H1 (cell line): ENCODE results near the gene UNC13C. TPM values are rescaled to one million over a fixed set of nuclear protein-coding genes. Genes with fewer than 3 reads are reported as not detected.

Experiments used
- CTCF ChIA-PET: fragments of 300-600 bp; sonication (Branson Sonifier 250); formaldehyde crosslinking; loops from one replicate; lab custom pipeline; 2021; ENCODE audit not compliant: partially characterized antibody; lab: Charles Lee
- POLR2A ChIA-PET: fragments of 300-600 bp; sonication (Branson Sonifier 250); formaldehyde crosslinking; loops from one replicate; lab custom pipeline; 2021; ENCODE audit warnings: inconsistent platforms; ENCODE audit not compliant: partially characterized antibody; lab: Charles Lee
- DNase-seq, 2 experiments: peaks; one replicate each; pipeline versions ENCODE4 v3.0.0 to v3.0.0-alpha.2; 2010 to 2022; ENCODE audit warnings: low spot score in 2 of 2, low read depth in 1 of 2, mixed read lengths in 1 of 2
- FAIRE-seq: peaks from 2 replicates; lab custom pipeline; 2011; peaks lifted over from hg19 to GRCh38; lab: Jason Lieb, UNC
- H2AFZ ChIP-seq: 2 replicates; pipeline ENCODE4 v1.8.1; 2012; ENCODE audit warnings: low read length, inconsistent platforms
- H2AK5ac ChIP-seq: 2 replicates; pipeline ENCODE4 v1.6.1; 2013; ENCODE audit warnings: low read depth, low read length
- H2BK120ac ChIP-seq: replicated peaks from 2 replicates; pipeline ENCODE3; 2013; ENCODE audit warnings: low read depth, low read length, inconsistent platforms
- H2BK12ac ChIP-seq: 2 replicates; pipeline ENCODE4 v1.6.1; 2013; ENCODE audit warnings: low read depth, low read length
- H2BK15ac ChIP-seq: 2 replicates; pipeline ENCODE4 v1.6.1; 2013; ENCODE audit warnings: low read length
- H2BK20ac ChIP-seq: 2 replicates; pipeline ENCODE4 v1.6.1; 2013; ENCODE audit warnings: low read length
- H2BK5ac ChIP-seq: 2 replicates; pipeline ENCODE4 v1.6.1; 2013; ENCODE audit warnings: low read depth, low read length
- H3K14ac ChIP-seq: 2 replicates; pipeline ENCODE4 v1.6.1; 2013; ENCODE audit warnings: inconsistent platforms; ENCODE audit not compliant: insufficient read length
- H3K18ac ChIP-seq: 2 replicates; pipeline ENCODE4 v1.6.1; 2013; ENCODE audit warnings: low read length; ENCODE audit errors: extremely low read depth
- H3K23ac ChIP-seq: 2 replicates; pipeline ENCODE4 v1.6.1; 2013; ENCODE audit warnings: inconsistent platforms; ENCODE audit not compliant: insufficient read length
- H3K23me2 ChIP-seq: 2 replicates; pipeline ENCODE4 v1.6.1; 2013; ENCODE audit warnings: low read depth, low read length
- H3K27ac ChIP-seq: 2 replicates; pipeline ENCODE4 v1.6.1; 2011; ENCODE audit warnings: low read depth, low read length, inconsistent platforms
- H3K27me3 ChIP-seq, 4 experiments: replicated peaks in 1 of 4; 1 replicate in 1 of 4; 2 replicates in 3 of 4; pipeline versions ENCODE4 v1.6.1 to v1.8.1; 2011 to 2013; ENCODE audit warnings: low read length in 3 of 4, mild to moderate bottlenecking in 3 of 4, inconsistent platforms in 2 of 4, mixed read lengths in 2 of 4, moderate library complexity in 1 of 4; ENCODE audit not compliant: control insufficient read depth in 3 of 4, insufficient read depth in 3 of 4; ENCODE audit errors: extremely low read depth in 1 of 4
- H3K36me3 ChIP-seq, 4 experiments: 2 replicates each; pipeline versions ENCODE4 v1.6.1 to v1.8.1; 2011 to 2013; ENCODE audit warnings: mild to moderate bottlenecking in 4 of 4, low read length in 3 of 4, moderate library complexity in 2 of 4, control low read depth in 1 of 4, inconsistent platforms in 1 of 4; ENCODE audit not compliant: insufficient read depth in 4 of 4, control insufficient read depth in 2 of 4
- H3K4ac ChIP-seq: replicated peaks from 2 replicates; pipeline ENCODE3; 2013; ENCODE audit warnings: low read length, low read depth, mixed read lengths, inconsistent platforms; ENCODE audit not compliant: insufficient read length
- H3K4me1 ChIP-seq, 4 experiments: replicated peaks in 1 of 4; 1 replicate in 1 of 4; 2 replicates in 3 of 4; pipeline versions ENCODE4 v1.6.1 to v1.8.1; 2011 to 2013; ENCODE audit warnings: low read length in 3 of 4, inconsistent platforms in 2 of 4, mixed read lengths in 1 of 4; ENCODE audit not compliant: insufficient read depth in 4 of 4, control insufficient read depth in 3 of 4
- H3K4me2 ChIP-seq, 2 experiments: 2 replicates each; pipeline versions ENCODE4 v1.6.1 to v1.8.1; 2011 to 2013; ENCODE audit warnings: low read depth in 2 of 2, low read length in 2 of 2, control low read depth in 1 of 2, inconsistent platforms in 1 of 2, mild to moderate bottlenecking in 1 of 2; ENCODE audit not compliant: insufficient read depth in 1 of 2
- H3K4me3 ChIP-seq, 4 experiments: fragments of 200-600, 300-600 bp in 1 of 4; sonication (generic), shearing (Covaris generic), sonication (Bioruptor Twin) in 1 of 4; 2 replicates each; pipeline versions ENCODE4 v1.5.1 to v1.8.1; 2011 to 2016; ENCODE audit warnings: low read length in 4 of 4, low read depth in 3 of 4, control low read depth in 2 of 4, inconsistent platforms in 2 of 4, mild to moderate bottlenecking in 2 of 4, mixed read lengths in 1 of 4, moderate library complexity in 1 of 4; ENCODE audit not compliant: insufficient read depth in 2 of 4; ENCODE audit errors: extremely low read depth in 1 of 4
- H3K56ac ChIP-seq: replicated peaks from 2 replicates; pipeline ENCODE3; 2013; ENCODE audit warnings: low read depth, mild to moderate bottlenecking, mixed read lengths, low read length, inconsistent platforms; ENCODE audit not compliant: insufficient read length
- H3K79me1 ChIP-seq: 2 replicates; pipeline ENCODE4 v1.6.1; 2013; ENCODE audit warnings: low read depth, low read length, control low read depth
- H3K79me2 ChIP-seq, 2 experiments: 2 replicates each; pipeline versions ENCODE4 v1.6.1 to v1.8.1; 2012 to 2013; ENCODE audit warnings: low read length in 2 of 2, mild to moderate bottlenecking in 2 of 2, inconsistent platforms in 1 of 2; ENCODE audit not compliant: insufficient read depth in 2 of 2, control insufficient read depth in 1 of 2
- H3K9ac ChIP-seq, 4 experiments: replicated peaks in 1 of 4; 1 replicate in 1 of 4; 2 replicates in 3 of 4; pipeline versions ENCODE4 v1.6.1 to v1.8.1; 2011 to 2013; ENCODE audit warnings: low read depth in 3 of 4, low read length in 3 of 4, control low read depth in 2 of 4, mild to moderate bottlenecking in 2 of 4, moderate library complexity in 2 of 4, inconsistent platforms in 1 of 4; ENCODE audit errors: extremely low read depth in 1 of 4
- H3K9me3 ChIP-seq, 2 experiments: 2 replicates each; pipeline versions ENCODE4 v1.6.1 to v1.8.1; 2012 to 2013; ENCODE audit warnings: mild to moderate bottlenecking in 2 of 2, moderate library complexity in 2 of 2, control low read depth in 1 of 2, inconsistent platforms in 1 of 2, low read depth in 1 of 2, low read length in 1 of 2, mixed read lengths in 1 of 2; ENCODE audit not compliant: insufficient read depth in 2 of 2
- H4K20me1 ChIP-seq, 2 experiments: replicated peaks in 1 of 2; 2 replicates each; pipeline versions ENCODE3 to v1.8.1; 2011 to 2013; ENCODE audit warnings: inconsistent platforms in 2 of 2, low read length in 2 of 2, mild to moderate bottlenecking in 1 of 2; ENCODE audit not compliant: insufficient read depth in 2 of 2, control insufficient read depth in 1 of 2
- H4K5ac ChIP-seq: 2 replicates; pipeline ENCODE4 v1.6.1; 2013; ENCODE audit warnings: low read length, low read depth, mixed read lengths, inconsistent platforms; ENCODE audit not compliant: insufficient read length
- H4K8ac ChIP-seq: 2 replicates; pipeline ENCODE4 v1.8.0; 2013; ENCODE audit warnings: mild to moderate bottlenecking, moderate library complexity, low read length, inconsistent platforms; ENCODE audit not compliant: insufficient read depth; ENCODE audit errors: extremely low read depth
- H4K91ac ChIP-seq: replicated peaks from 2 replicates; pipeline ENCODE3; 2013; ENCODE audit warnings: low read length, mixed read lengths, inconsistent platforms; ENCODE audit not compliant: insufficient read length
- SIX5 ChIP-seq: IDR thresholded peaks from 2 replicates; pipeline ENCODE4 v1.6.1; 2011; ENCODE audit warnings: mild to moderate bottlenecking, low read depth, low read length
- WGBS, 2 experiments: shearing (Covaris generic) in 1 of 2; methylation state at CpG; one replicate each; pipeline versions ENCODE4 v1.1.6 to v1.1.7; 2013 to 2015; ENCODE audit warnings: low lambda C conversion rate in 2 of 2, mixed read lengths in 2 of 2, inconsistent platforms in 1 of 2, low coverage in 1 of 2, missing lambda C conversion rate in 1 of 2; ENCODE audit not compliant: insufficient replicate concordance in 2 of 2, insufficient coverage in 1 of 2, insufficient read length in 1 of 2; ENCODE audit errors: extremely low coverage in 1 of 2, missing lambda C conversion rate in 1 of 2; 5-methylcytosine and 5-hydroxymethylcytosine counted together
- polyA plus RNA-seq, 7 experiments: library from polyadenylated mRNA; depleted of rRNA in 3 of 7; stranded (reverse) in 5 of 7; unstranded in 2 of 7; fragments of >200 nt in 5 of 7; fragments of 200-250 nt in 2 of 7; gene quantifications; 1 replicate in 5 of 7; 2 replicates in 1 of 7; 4 replicates in 1 of 7; pipeline versions ENCODE4 v1.2.1 to v1.2.3, GENCODE V29; 2011 to 2013; ENCODE audit warnings: missing spikeins in 2 of 7, mixed read lengths in 2 of 7
- total RNA-seq: library from RNA; stranded (reverse); fragmentation: NEBNext Ultra II Directional; extraction: Animal tissue kit (Norgen Biotek cat#: 25700); gene quantifications from 2 replicates; pipeline ENCODE4 v1.2.1, GENCODE V29; 2021

UNC13C gene
- total and polyA plus RNA-seq, 2 of the 8 experiments (the other 6 are each of a cell fraction or from before 2014, with no cell fraction given): 0.02 to 0.13 TPM

- H2AFZ ChIP-seq: peak overlapping the region; percentile 93; the same call in 1 of the 2 replicates
- H2BK20ac ChIP-seq: no peak overlapping the region
- no peak overlapping the region for H3K14ac ChIP-seq
- H3K4me1 ChIP-seq: no peaks in the 10 kb centered on the region
- FAIRE-seq (no peak), DNase-seq (no peak)
- no peaks in the 10 kb centered on the region for H3K79me1 ChIP-seq
- H2BK15ac ChIP-seq: no peak overlapping the region
- no peaks in the 10 kb centered on the region for H3K36me3 ChIP-seq
- no peaks in the 10 kb centered on the region for H3K27me3 ChIP-seq
- H4K8ac ChIP-seq: peak overlapping the region; percentile 4; the same call in 1 of the 2 replicates
- H3K4me3 ChIP-seq: no peak overlapping the region
- H3K18ac ChIP-seq: no peak overlapping the region
- TF ChIP-seq SIX5: no peak
- H4K5ac ChIP-seq: no peak overlapping the region
- CTCF ChIA-PET: interaction anchor here (0.6 to 4.2 kb wide), 25 partner anchors 12 to 1025 kb away, joined by 3 to 18 read pairs (median 4); no protein-coding TSS in a partner anchor
- H3K9me3 ChIP-seq: peaks cover 0 to 4% of the 10 kb centered on the region in 2 experiments; a peak in 1 of 4 replicates
- no peak overlapping the region for H3K23ac ChIP-seq
- no peak overlapping the region for H4K91ac ChIP-seq
- POLR2A ChIA-PET: no interaction called here
- H3K9ac ChIP-seq: no peak overlapping the region
- H2BK120ac ChIP-seq: no peak overlapping the region
- H4K20me1 ChIP-seq: no peaks in the 10 kb centered on the region
- H3K56ac ChIP-seq: no peak overlapping the region
- H3K27ac ChIP-seq: no peak overlapping the region
- no peaks in the 10 kb centered on the region for H3K23me2 ChIP-seq
- H3K79me2 ChIP-seq: no peaks in the 10 kb centered on the region
- H3K4ac ChIP-seq: no peak overlapping the region
- H2BK5ac ChIP-seq: no peak overlapping the region
- no peak overlapping the region for H2AK5ac ChIP-seq
- no peak overlapping the region for H2BK12ac ChIP-seq
- no peak overlapping the region for H3K4me2 ChIP-seq
- WGBS, 2 experiments: 68% methylated on average over 4 of the region's 4 CpGs; no CpG with 5 or more reads in 1 of the 2 experiments
These were observed 105.3 kb downstream of the UNC13C start for GRCh38 chr15:54083501-54083900.
